H9 (cell line): ENCODE results near the gene ACBD7. TPM values are rescaled to one million over a fixed set of nuclear protein-coding genes. Genes with fewer than 3 reads are reported as not detected.

ENCODE experiments used
- DNase-seq: peaks from one replicate; pipeline ENCODE4 v3.0.0-alpha.2; 2017
- H2AFZ ChIP-seq: one replicate; pipeline ENCODE4 v1.6.1; 2013; ENCODE audit warnings: mild to moderate bottlenecking, low read length, control low read depth, moderate library complexity
- H2AK5ac ChIP-seq: 2 replicates; pipeline ENCODE4 v1.6.1; 2013; ENCODE audit warnings: low read length, control low read depth, mixed read lengths; ENCODE audit not compliant: insufficient read length
- H2BK120ac ChIP-seq: one replicate; pipeline ENCODE4 v1.6.1; 2013; ENCODE audit warnings: low read depth, mild to moderate bottlenecking, low read length, control low read depth, inconsistent platforms; ENCODE audit not compliant: poor library complexity, severe bottlenecking
- H2BK12ac ChIP-seq: 2 replicates; pipeline ENCODE4 v1.6.1; 2013; ENCODE audit warnings: low read length, control low read depth, mixed read lengths, low read depth; ENCODE audit not compliant: insufficient read length
- H2BK15ac ChIP-seq: 2 replicates; pipeline ENCODE4 v1.6.1; 2013; ENCODE audit warnings: low read depth, low read length, control low read depth
- H2BK20ac ChIP-seq: one replicate; pipeline ENCODE4 v1.6.1; 2013; ENCODE audit warnings: low read depth, mild to moderate bottlenecking, low read length, control low read depth, inconsistent platforms; ENCODE audit not compliant: poor library complexity, severe bottlenecking
- H2BK5ac ChIP-seq: 2 replicates; pipeline ENCODE4 v1.6.1; 2013; ENCODE audit warnings: low read length, control low read depth, mixed read lengths; ENCODE audit not compliant: insufficient read length
- H3K14ac ChIP-seq: 2 replicates; pipeline ENCODE4 v1.6.1; 2013; ENCODE audit warnings: low read length, control low read depth; ENCODE audit not compliant: insufficient read depth
- H3K18ac ChIP-seq: 2 replicates; pipeline ENCODE4 v1.6.1; 2013; ENCODE audit warnings: low read depth, mild to moderate bottlenecking, mixed read lengths, low read length, control low read depth; ENCODE audit not compliant: insufficient read length
- H3K23ac ChIP-seq: 2 replicates; pipeline ENCODE4 v1.6.1; 2013; ENCODE audit warnings: low read length, control low read depth, mixed read lengths, low read depth; ENCODE audit not compliant: insufficient read length
- H3K23me2 ChIP-seq: 2 replicates; pipeline ENCODE4 v1.6.1; 2013; ENCODE audit warnings: low read depth, mild to moderate bottlenecking, mixed read lengths, low read length, control low read depth; ENCODE audit not compliant: insufficient read length, poor library complexity, severe bottlenecking
- H3K27ac ChIP-seq: 2 replicates; pipeline ENCODE4 v1.5.1; 2013; ENCODE audit warnings: low read length, control low read depth, mixed read lengths, low read depth; ENCODE audit not compliant: insufficient read length
- H3K27me3 ChIP-seq: 2 replicates; pipeline ENCODE4 v1.6.1; 2013; ENCODE audit warnings: low read length, control low read depth, inconsistent platforms; ENCODE audit not compliant: insufficient read depth
- H3K4ac ChIP-seq: 2 replicates; pipeline ENCODE4 v1.6.1; 2013; ENCODE audit warnings: low read depth, mild to moderate bottlenecking, control low read depth, inconsistent platforms, low read length, moderate library complexity
- H3K4me1 ChIP-seq: 2 replicates; pipeline ENCODE4 v1.6.1; 2013; ENCODE audit warnings: low read length, control low read depth, inconsistent platforms; ENCODE audit not compliant: insufficient read depth
- H3K4me2 ChIP-seq: 2 replicates; pipeline ENCODE4 v1.6.1; 2013; ENCODE audit warnings: low read length, control low read depth, mixed read lengths; ENCODE audit not compliant: insufficient read length, insufficient read depth
- H3K56ac ChIP-seq: 2 replicates; pipeline ENCODE4 v1.6.1; 2013; ENCODE audit warnings: low read depth, mild to moderate bottlenecking, mixed read lengths, low read length, control low read depth; ENCODE audit not compliant: insufficient read length
- H3K79me1 ChIP-seq: 2 replicates; pipeline ENCODE4 v1.6.1; 2013; ENCODE audit warnings: low read depth, mild to moderate bottlenecking, moderate library complexity, low read length, control low read depth, inconsistent platforms; ENCODE audit not compliant: insufficient read depth, poor library complexity, severe bottlenecking
- H3K79me2 ChIP-seq: 2 replicates; pipeline ENCODE4 v1.6.1; 2013; ENCODE audit warnings: low read length, control low read depth, inconsistent platforms; ENCODE audit not compliant: insufficient read depth
- H3K9ac ChIP-seq: 2 replicates; pipeline ENCODE4 v1.6.1; 2013; ENCODE audit warnings: low read length, control low read depth, mixed read lengths; ENCODE audit not compliant: insufficient read length; ENCODE audit errors: extremely low read depth
- H3K9me3 ChIP-seq: one replicate; pipeline ENCODE4 v1.6.1; 2013; ENCODE audit warnings: low read depth, low read length, inconsistent platforms; ENCODE audit not compliant: control insufficient read depth
- H3T11ph ChIP-seq: one replicate; pipeline ENCODE4 v1.6.1; 2013; ENCODE audit warnings: mild to moderate bottlenecking, low read length, control low read depth, inconsistent platforms
- H4K20me1 ChIP-seq: one replicate; pipeline ENCODE4 v1.6.1; 2013; ENCODE audit not compliant: control insufficient read depth, insufficient read length, insufficient read depth
- H4K5ac ChIP-seq: 2 replicates; pipeline ENCODE4 v1.6.1; 2013; ENCODE audit warnings: low read depth, mild to moderate bottlenecking, mixed read lengths, low read length, control low read depth; ENCODE audit not compliant: insufficient read length
- H4K8ac ChIP-seq: replicated peaks from 2 replicates; pipeline ENCODE4 v1.6.1; 2013; ENCODE audit warnings: low read length, control low read depth, mixed read lengths, low read depth; ENCODE audit not compliant: insufficient read length
- H4K91ac ChIP-seq: 2 replicates; pipeline ENCODE4 v1.6.1; 2013; ENCODE audit warnings: low read depth, mild to moderate bottlenecking, moderate library complexity, mixed read lengths, low read length, control low read depth; ENCODE audit not compliant: insufficient read length
- H3K27ac Mint-ChIP-seq, 3 experiments: 2 replicates in 2 of 3; 3 replicates in 1 of 3; pipeline ENCODE4 v1.8.0; 2020 to 2021; ENCODE audit warnings: mixed read lengths in 3 of 3, mild to moderate bottlenecking in 1 of 3, moderate library complexity in 1 of 3
- H3K27me3 Mint-ChIP-seq: 2 replicates; pipeline ENCODE4 v1.8.0; 2021; ENCODE audit warnings: low read depth, mild to moderate bottlenecking, moderate library complexity, mixed read lengths
- H3K36me3 Mint-ChIP-seq, 3 experiments: 2 replicates in 2 of 3; 3 replicates in 1 of 3; pipeline ENCODE4 v1.8.0; 2020 to 2021; ENCODE audit warnings: low read depth in 3 of 3, mixed read lengths in 3 of 3; ENCODE audit not compliant: insufficient read depth in 1 of 3
- H3K4me1 Mint-ChIP-seq, 2 experiments: 2 replicates each; pipeline ENCODE4 v1.8.0; 2020; ENCODE audit warnings: mixed read lengths in 2 of 2
- H3K4me3 Mint-ChIP-seq, 2 experiments: 2 replicates in 1 of 2; 3 replicates in 1 of 2; pipeline ENCODE4 v1.8.0; 2020 to 2021; ENCODE audit warnings: mild to moderate bottlenecking in 2 of 2, mixed read lengths in 2 of 2, moderate library complexity in 1 of 2
- H3K9me3 Mint-ChIP-seq, 2 experiments: 2 replicates in 1 of 2; 3 replicates in 1 of 2; pipeline ENCODE4 v1.8.0; 2020; ENCODE audit warnings: mild to moderate bottlenecking in 2 of 2, mixed read lengths in 2 of 2, moderate library complexity in 1 of 2
- CTCF ChIP-seq: fragments of 200-600 bp; sonication (generic); conservative IDR thresholded peaks from 3 replicates; pipeline ENCODE4 v1.8.0; 2021; ENCODE audit warnings: antibody characterized with exemption, mild to moderate bottlenecking
- WGBS: extraction: QIAGEN DNeasy Blood & Tissue Kit; methylation state at CpG from one replicate; pipeline ENCODE4 v1.1.7; 2013; ENCODE audit warnings: missing lambda C conversion rate, low lambda C conversion rate, mixed read lengths; ENCODE audit not compliant: insufficient read length; ENCODE audit errors: extremely low coverage; 5-methylcytosine and 5-hydroxymethylcytosine counted together
- total RNA-seq: library from RNA; stranded (reverse); gene quantifications from 2 replicates; pipeline ENCODE4 v1.2.1, GENCODE V29; 2021

ACBD7 gene
- total RNA-seq, 1 experiment from 2014 or later, result 25.0 TPM

GRCh38 chr10:15103513-15103912, 14.9 kb upstream of the ACBD7 start:
- H3T11ph ChIP-seq, result no peak overlapping the region
- H3K4ac ChIP-seq, result no peak overlapping the region
- no peaks in the 10 kb centered on the region for H3K9me3 ChIP-seq
- no peak for TF ChIP-seq CTCF
- H3K27me3 ChIP-seq, result no peaks in the 10 kb centered on the region; the same call in 1 of the 2 replicates
- Mint-ChIP-seq H3K9me3 (no peaks in the 10 kb centered on the region), H3K4me1 (peaks cover 5% of the 10 kb centered on the region in 2 experiments), H3K36me3 (peaks cover 16 to 63% (median 54%) of the 10 kb centered on the region in 3 experiments; a peak in 6 of 7 replicates), H3K4me3 (no peak overlapping the region), H3K27ac (0 out of 7 replicates have a peak overlapping the region, but pooled peaks of 1 of the 3 experiments have one; percentile 29), H3K27me3 (no peaks in the 10 kb centered on the region)
- no peak overlapping the region for H2BK12ac ChIP-seq
- no peak overlapping the region for H4K8ac ChIP-seq
- no peak overlapping the region for H3K56ac ChIP-seq
- H4K20me1 ChIP-seq, result no peaks in the 10 kb centered on the region
- no peak overlapping the region for H2AK5ac ChIP-seq
- no peak overlapping the region for H3K4me2 ChIP-seq
- H3K79me1 ChIP-seq, result peaks cover 6% of the 10 kb centered on the region
- no peak overlapping the region for H3K9ac ChIP-seq
- H4K91ac ChIP-seq, result no peak overlapping the region
- H2BK15ac ChIP-seq, result no peak overlapping the region
- no peak overlapping the region for H2BK5ac ChIP-seq
- no peak overlapping the region for H2BK20ac ChIP-seq
- no peak for DNase-seq
- H3K14ac ChIP-seq, result no peak overlapping the region
- H3K23ac ChIP-seq, result no peak overlapping the region
- no peak overlapping the region for H3K18ac ChIP-seq
- no peak overlapping the region for H3K27ac ChIP-seq
- no peak overlapping the region for H2BK120ac ChIP-seq
- WGBS, result no CpG with 5 or more reads among the region's 9 CpGs
- H4K5ac ChIP-seq, result no peak overlapping the region
- no peak overlapping the region for H2AFZ ChIP-seq
- peaks cover 10% of the 10 kb centered on the region; the same call in 1 of the 2 replicates for H3K79me2 ChIP-seq
- no peaks in the 10 kb centered on the region for H3K4me1 ChIP-seq
- H3K23me2 ChIP-seq, result no peaks in the 10 kb centered on the region
